ENCODE results near the gene GCSAM.

GCSAM gene

GRCh38 chr3:112097378-112097777 lies 35.7 kb downstream of the GCSAM start:
- DNase-seq, result peak; percentile 42

GRCh38 chr3:112096176-112096575 lies 36.9 kb downstream of the GCSAM start:
- DNase-seq, result no peak

- DNase-seq, result no peak
These were observed 37.3 kb downstream of the GCSAM start for GRCh38 chr3:112095731-112096130.

GRCh38 chr3:112093180-112093522 lies 39.9 kb downstream of the GCSAM start:
- DNase-seq, result no peak

- no peak for DNase-seq
These were observed 40.4 kb downstream of the GCSAM start for GRCh38 chr3:112092496-112093179.

GRCh38 chr3:112090887-112091586 lies 42.0 kb downstream of the GCSAM start:
- no peak for DNase-seq

- DNase-seq, result no peak
These were observed 42.8 kb downstream of the GCSAM start for GRCh38 chr3:112089956-112090886.

- no peak for DNase-seq
These were observed 44.1 kb downstream of the GCSAM start for GRCh38 chr3:112088944-112089343.

- no peak for DNase-seq
These were observed 45.3 kb downstream of the GCSAM start for GRCh38 chr3:112087746-112088145.

- DNase-seq, result no peak
These were observed 46.0 kb downstream of the GCSAM start for GRCh38 chr3:112086875-112087524.

GRCh38 chr3:112086076-112086854 lies 46.8 kb downstream of the GCSAM start, which contains the start of gene C3orf52:
C3orf52 (plus strand) TSS chr3:112086389; CDS start chr3:112086408, 19 bp downstream.
- peak; percentile 58 for DNase-seq

- DNase-seq, result no peak
These were observed 47.3 kb downstream of the GCSAM start for GRCh38 chr3:112085735-112086075.

GRCh38 chr3:112084980-112085705 lies 47.9 kb downstream of the GCSAM start:
- DNase-seq, result no peak

- DNase-seq, result no peak
These were observed 49.8 kb downstream of the GCSAM start for GRCh38 chr3:112083239-112083638.

- no peak for DNase-seq
These were observed 54.6 kb downstream of the GCSAM start for GRCh38 chr3:112078125-112079083.

GRCh38 chr3:112074616-112075497 lies 58.2 kb downstream of the GCSAM start:
- peak; percentile 21 for DNase-seq

GRCh38 chr3:112074006-112074405 lies 59.0 kb downstream of the GCSAM start:
- no peak for DNase-seq

GRCh38 chr3:112072387-112073060 lies 60.5 kb downstream of the GCSAM start:
- DNase-seq, result peak; percentile 60
